Measurements from ENCODE around the gene DGCR6. TPM values are rescaled to one million over a fixed set of nuclear protein-coding genes. Genes with fewer than 3 reads are reported as not detected.
"Not testable (repeated sequence)": the region's sequence is repeated elsewhere in the genome, so short reads cannot be mapped to it uniquely, and the experiment has no call there.

Gene DGCR6
- total RNA-seq, 1 donor from 2014 or later = 1.5 TPM

DNA sequence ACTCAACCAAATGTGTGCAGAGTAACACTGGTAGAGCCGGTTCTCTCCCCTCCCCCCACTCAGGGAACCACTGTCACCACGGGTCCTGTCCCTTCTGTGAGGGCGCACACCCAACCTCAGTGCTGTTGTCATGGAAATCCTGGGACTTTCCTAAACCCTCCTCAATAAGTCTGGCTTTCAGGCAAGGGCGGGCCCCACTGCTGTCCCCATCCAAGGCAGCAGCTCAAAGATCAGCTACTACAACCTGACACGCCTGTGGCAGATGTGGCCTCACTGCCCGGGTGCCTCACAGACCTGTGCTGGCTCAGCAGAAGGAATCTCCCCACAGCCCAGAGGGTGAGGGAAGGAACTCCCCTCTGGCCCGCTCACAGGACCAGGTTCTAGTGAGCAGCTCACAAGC lies 27.8 kb downstream of the DGCR6 start:
- no peaks in the 10 kb centered on the region for H3K36me3 ChIP-seq
- intact Hi-C loops (cut with DNase I) = no loop called here
- no peaks in the 10 kb centered on the region for H3K9me3 ChIP-seq
- H3K4me1 ChIP-seq = no peaks in the 10 kb centered on the region
- no peak overlapping the region for H3K4me3 ChIP-seq
- TF ChIP-seq POLR2AphosphoS5 (IDR thresholded peaks at IDR 0.05; ENCODE audit: insufficient read depth in 1 of 2, low read depth in 1 of 2) (no peak), POLR2A (IDR thresholded peaks at IDR 0.05) (no peak)
- TF ChIP-seq, protein P1, sequence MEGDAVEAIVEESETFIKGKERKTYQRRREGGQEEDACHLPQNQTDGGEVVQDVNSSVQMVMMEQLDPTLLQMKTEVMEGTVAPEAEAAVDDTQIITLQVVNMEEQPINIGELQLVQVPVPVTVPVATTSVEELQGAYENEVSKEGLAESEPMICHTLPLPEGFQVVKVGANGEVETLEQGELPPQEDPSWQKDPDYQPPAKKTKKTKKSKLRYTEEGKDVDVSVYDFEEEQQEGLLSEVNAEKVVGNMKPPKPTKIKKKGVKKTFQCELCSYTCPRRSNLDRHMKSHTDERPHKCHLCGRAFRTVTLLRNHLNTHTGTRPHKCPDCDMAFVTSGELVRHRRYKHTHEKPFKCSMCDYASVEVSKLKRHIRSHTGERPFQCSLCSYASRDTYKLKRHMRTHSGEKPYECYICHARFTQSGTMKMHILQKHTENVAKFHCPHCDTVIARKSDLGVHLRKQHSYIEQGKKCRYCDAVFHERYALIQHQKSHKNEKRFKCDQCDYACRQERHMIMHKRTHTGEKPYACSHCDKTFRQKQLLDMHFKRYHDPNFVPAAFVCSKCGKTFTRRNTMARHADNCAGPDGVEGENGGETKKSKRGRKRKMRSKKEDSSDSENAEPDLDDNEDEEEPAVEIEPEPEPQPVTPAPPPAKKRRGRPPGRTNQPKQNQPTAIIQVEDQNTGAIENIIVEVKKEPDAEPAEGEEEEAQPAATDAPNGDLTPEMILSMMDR (IDR thresholded peaks at IDR 0.05) = no peak
- H3K27ac ChIP-seq = no peak overlapping the region
- H3K27me3 ChIP-seq = no peaks in the 10 kb centered on the region
- DNase-seq (ENCODE audit: extremely low spot score in 2 of 2) = no peak

DNA sequence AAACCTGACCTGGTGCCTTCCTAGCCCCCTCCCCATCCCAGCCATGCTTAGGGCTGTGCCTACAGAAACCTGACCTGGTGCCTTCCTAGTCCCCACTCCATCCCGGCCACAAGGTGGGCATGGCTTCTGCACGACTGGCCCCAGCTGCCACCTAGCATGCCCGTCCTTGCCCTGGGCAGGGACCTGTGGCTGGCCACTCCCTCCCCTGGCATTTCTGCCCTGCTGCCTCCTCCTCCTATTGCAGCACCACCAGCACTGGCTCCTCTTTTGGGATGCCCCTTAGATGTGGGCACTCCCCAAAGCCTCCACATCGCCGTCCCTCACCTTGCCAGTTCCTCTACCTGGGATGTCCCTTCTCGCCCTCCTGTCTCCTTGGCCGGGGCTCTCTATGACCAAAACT lies 28.6 kb downstream of the DGCR6 start:
- H3K4me1 ChIP-seq; H3K27me3 ChIP-seq; H3K4me3 ChIP-seq; H3K27ac ChIP-seq; H3K9me3 ChIP-seq; H3K36me3 ChIP-seq; DNase-seq (ENCODE audit: extremely low spot score in 2 of 2); intact Hi-C loops (cut with DNase I): not testable (repeated sequence)

DNA sequence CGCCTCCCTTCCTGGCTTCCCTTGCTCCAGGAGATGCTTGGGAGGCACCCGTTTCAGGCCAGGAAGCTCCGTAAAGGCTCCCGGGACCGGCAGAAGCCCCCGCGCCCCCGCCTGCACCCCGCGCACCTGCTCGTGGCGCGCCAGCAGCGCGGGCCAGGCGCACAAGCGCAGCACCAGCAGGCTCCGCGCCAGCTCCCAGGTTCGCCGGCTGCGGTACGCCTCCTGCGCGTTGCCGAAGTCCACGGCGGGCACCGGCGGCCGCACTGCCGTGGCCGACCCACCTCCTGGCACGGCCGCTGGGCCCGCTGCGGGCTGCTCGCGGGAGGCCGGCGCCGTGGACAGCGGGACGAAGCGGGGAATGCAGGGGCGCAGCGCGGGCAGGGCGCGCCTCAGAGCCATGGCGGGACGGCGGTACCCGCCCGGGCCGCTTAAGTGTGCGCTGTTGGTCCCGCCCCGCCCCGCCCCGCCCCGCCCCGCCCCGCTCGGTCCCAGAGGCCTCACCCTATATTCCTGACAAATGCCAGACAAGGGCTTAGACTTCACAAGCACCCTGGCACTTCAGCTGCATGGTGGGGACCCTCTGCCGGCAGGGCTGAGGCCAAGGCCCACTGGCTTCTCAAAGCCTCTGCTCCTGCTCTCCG lies 29.9 kb downstream of the DGCR6 start, which contains the start of gene PRODH:
Gene PRODH (minus strand): TSS at position 405 of the 641 bp plus-strand sequence. CDS start 6 bp downstream, at position 399.
- no peak for DNase-seq (ENCODE audit: extremely low spot score in 2 of 2)
- Histone ChIP-seq H3K9me3 (no peaks in the 10 kb centered on the region), H3K27me3 (no peaks in the 10 kb centered on the region), H3K27ac (no peak within 1 kb of the TSS), H3K36me3 (no peaks in the 10 kb centered on the region), H3K4me3 (no peak within 1 kb of the TSS), H3K4me1 (no peaks in the 10 kb centered on the region)
- TF ChIP-seq POLR2AphosphoS5 (IDR thresholded peaks at IDR 0.05; ENCODE audit: insufficient read depth in 1 of 2, low read depth in 1 of 2) (no peak), POLR2A (IDR thresholded peaks at IDR 0.05) (no peak)
- TF ChIP-seq, protein P1 (IDR thresholded peaks at IDR 0.05) = no peak
- intact Hi-C loops (cut with DNase I) = no loop called here

DNA sequence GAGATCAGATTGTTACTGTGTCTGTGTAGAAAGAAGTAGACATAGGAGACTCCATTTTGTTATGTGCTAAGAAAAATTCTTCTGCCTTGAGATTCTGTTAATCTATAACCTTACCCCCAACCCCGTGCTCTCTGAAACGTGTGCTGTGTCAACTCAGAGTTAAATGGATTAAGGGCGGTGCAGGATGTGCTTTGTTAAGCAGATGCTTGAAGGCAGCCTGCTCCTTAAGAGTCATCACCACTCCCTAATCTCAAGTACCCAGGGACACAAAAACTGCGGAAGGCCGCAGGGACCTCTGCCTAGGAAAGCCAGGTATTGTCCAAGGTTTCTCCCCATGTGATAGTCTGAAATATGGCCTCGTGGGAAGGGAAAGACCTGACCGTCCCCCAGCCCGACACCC lies 32.6 kb downstream of the DGCR6 start:
- H3K27ac ChIP-seq; H3K4me1 ChIP-seq; H3K9me3 ChIP-seq; intact Hi-C loops (cut with DNase I); DNase-seq (ENCODE audit: extremely low spot score in 2 of 2); H3K27me3 ChIP-seq; H3K36me3 ChIP-seq; H3K4me3 ChIP-seq: not testable (repeated sequence)

DNA sequence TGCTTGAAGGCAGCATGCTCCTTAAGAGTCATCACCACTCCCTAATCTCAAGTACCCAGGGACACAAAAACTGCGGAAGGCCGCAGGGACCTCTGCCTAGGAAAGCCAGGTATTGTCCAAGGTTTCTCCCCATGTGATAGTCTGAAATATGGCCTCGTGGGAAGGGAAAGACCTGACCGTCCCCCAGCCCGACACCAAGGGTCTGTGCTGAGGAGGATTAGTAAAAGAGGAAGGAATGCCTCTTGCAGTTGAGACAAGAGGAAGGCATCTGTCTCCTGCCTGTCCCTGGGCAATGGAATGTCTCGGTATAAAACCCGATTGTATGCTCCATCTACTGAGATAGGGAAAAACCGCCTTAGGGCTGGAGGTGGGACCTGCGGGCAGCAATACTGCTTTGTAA lies 41.0 kb downstream of the DGCR6 start:
- H3K27ac ChIP-seq; H3K4me3 ChIP-seq; H3K27me3 ChIP-seq; H3K9me3 ChIP-seq; DNase-seq (ENCODE audit: extremely low spot score in 2 of 2); H3K4me1 ChIP-seq; H3K36me3 ChIP-seq; intact Hi-C loops (cut with DNase I): not testable (repeated sequence)

DNA sequence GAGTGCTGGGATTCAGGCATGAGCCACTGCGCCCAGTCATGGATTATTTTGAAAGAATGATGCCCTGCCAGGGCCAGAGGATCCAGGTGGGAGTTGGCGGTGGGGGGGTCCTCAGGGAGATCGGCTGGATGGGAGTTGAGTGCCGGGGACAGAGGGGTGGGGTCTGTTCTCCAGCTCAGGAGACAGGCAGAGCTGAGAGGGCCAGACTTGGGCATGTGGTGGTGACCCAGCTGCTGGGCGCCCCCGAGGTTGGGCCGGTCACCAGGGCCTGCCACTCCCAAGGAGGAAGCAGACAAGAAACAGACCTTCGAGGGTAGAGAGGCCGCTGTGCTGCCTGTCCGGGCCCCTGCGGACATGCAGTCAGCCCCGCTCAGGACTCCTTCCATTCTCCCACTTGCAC lies 41.8 kb downstream of the DGCR6 start:
- Histone ChIP-seq H3K9me3 (no peaks in the 10 kb centered on the region), H3K4me3 (no peak overlapping the region), H3K27ac (no peak overlapping the region), H3K4me1 (no peaks in the 10 kb centered on the region), H3K36me3 (no peaks in the 10 kb centered on the region), H3K27me3 (no peaks in the 10 kb centered on the region)
- TF ChIP-seq POLR2AphosphoS5 (IDR thresholded peaks at IDR 0.05; ENCODE audit: insufficient read depth in 1 of 2, low read depth in 1 of 2) (no peak), POLR2A (IDR thresholded peaks at IDR 0.05) (no peak)
- TF ChIP-seq, protein P1 (IDR thresholded peaks at IDR 0.05) = no peak
- intact Hi-C loops (cut with DNase I) = no loop called here
- DNase-seq (ENCODE audit: extremely low spot score in 2 of 2) = no peak
